Vagina (tissue), 2 donors: ENCODE measurements around the gene RBPJL.

ENCODE experiments used
- POLR2A ChIP-seq, 2 donors: fragments of 450-650 bp; IDR thresholded peaks; one replicate each; pipeline ENCODE4 v1.6.1; 2017; ENCODE audit warnings: antibody characterized with exemption in 2 of 2, mild to moderate bottlenecking in 2 of 2, moderate library complexity in 2 of 2
- TF ChIP-seq, protein P1 (sequence below), 3 experiments: fragments of 450-650 bp in 2 of 3; fragments of 200-600 bp in 1 of 3; sonication (generic) in 1 of 3; IDR thresholded peaks; one replicate each; pipeline ENCODE4 v1.5.1; 2017 to 2019; ENCODE audit warnings: antibody characterized with exemption in 3 of 3, mild to moderate bottlenecking in 2 of 3, moderate library complexity in 2 of 3

- no peak for TF ChIP-seq POLR2A (IDR thresholded peaks at IDR 0.05)
- TF ChIP-seq, protein P1, sequence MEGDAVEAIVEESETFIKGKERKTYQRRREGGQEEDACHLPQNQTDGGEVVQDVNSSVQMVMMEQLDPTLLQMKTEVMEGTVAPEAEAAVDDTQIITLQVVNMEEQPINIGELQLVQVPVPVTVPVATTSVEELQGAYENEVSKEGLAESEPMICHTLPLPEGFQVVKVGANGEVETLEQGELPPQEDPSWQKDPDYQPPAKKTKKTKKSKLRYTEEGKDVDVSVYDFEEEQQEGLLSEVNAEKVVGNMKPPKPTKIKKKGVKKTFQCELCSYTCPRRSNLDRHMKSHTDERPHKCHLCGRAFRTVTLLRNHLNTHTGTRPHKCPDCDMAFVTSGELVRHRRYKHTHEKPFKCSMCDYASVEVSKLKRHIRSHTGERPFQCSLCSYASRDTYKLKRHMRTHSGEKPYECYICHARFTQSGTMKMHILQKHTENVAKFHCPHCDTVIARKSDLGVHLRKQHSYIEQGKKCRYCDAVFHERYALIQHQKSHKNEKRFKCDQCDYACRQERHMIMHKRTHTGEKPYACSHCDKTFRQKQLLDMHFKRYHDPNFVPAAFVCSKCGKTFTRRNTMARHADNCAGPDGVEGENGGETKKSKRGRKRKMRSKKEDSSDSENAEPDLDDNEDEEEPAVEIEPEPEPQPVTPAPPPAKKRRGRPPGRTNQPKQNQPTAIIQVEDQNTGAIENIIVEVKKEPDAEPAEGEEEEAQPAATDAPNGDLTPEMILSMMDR (IDR thresholded peaks at IDR 0.05), result no peak
Measured at GRCh38 chr20:45292343-45292742, 14.3 kb upstream of the RBPJL start.
